DMS114 treated with DMSO at 0.1 percent for 48 hours (cell line): ENCODE data around the gene ANO9.
"Not testable (repeated sequence)": the region's sequence is repeated elsewhere in the genome, so short reads cannot be mapped to it uniquely, and the experiment has no call there.

Experiments used
- DNase-seq: peaks from one replicate; lab custom pipeline; 2025; ENCODE audit not compliant: unreplicated experiment; lab: John Stamatoyannopoulos, UW

Gene ANO9

DNA sequence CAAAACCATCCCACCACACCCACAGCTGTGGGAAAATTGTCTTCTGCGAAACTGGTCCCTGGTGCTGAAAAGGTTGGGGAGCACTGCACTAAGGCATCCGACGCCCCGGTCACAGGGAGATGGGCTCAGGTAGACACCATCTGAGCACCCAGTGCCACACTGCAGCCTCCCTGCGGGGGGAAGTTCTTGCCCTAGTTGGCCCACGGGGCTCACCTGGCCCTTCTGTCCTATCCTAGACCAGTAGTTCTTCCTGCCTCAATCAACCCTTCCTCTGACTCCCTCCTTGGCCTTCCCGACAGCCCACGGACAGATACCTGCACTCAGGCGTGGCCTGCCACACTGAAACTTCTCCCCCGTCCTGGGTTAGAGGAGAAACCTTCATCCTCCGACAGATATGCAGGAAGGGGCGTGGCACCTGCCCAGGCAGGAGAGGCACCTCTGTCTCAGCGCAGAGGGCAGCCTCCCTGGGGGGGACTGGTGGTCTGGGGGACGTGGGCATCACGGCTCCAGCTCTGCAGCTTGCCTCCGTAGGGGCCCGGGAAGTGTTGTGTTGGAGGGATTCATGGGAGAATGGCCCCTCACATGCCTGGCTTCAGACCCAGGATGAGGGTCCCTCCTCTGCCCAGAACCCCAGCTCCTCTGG lies 4.5 kb downstream of the ANO9 start:
- DNase-seq: no peak

DNA sequence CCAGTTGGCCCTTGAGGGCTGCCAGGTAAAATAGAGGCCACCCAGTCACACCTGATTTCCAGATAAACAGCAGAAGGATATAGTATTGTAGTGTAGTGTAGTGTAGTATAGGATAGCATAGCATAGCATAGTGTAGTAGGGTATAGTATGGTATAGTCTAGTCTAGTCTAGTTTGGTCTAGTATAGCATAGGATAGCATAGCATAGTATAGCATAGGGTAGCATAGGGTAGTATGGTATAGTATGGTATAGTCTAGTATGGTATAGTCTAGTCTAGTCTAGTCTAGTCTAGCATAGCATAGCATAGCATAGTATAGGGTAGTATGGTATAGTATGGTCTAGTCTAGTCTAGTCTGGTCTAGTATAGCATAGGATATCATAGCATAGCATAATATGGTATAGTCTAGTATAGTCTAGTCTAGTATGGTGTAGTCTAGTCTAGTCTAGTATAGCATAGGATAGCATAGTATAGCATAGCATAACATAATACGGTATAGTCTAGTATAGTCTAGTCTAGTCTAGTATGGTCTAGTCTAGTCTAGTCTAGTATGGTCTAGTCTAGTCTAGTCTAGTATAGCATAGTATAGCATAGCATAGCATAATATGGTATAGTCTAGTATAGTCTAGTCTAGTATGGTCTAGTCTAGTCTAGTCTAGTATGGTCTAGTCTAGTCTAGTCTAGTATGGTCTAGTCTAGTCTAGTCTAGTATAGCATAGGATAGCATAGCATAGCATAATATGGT lies 6.6 kb downstream of the ANO9 start:
- DNase-seq: not testable (repeated sequence)

- DNase-seq: no peak
Measured at GRCh38 chr11:434496-434895, 7.3 kb downstream of the ANO9 start.

GRCh38 chr11:433641-434040 lies 8.2 kb downstream of the ANO9 start:
- DNase-seq: no peak

- DNase-seq: no peak
Measured at GRCh38 chr11:433111-433510, 8.7 kb downstream of the ANO9 start.

DNA sequence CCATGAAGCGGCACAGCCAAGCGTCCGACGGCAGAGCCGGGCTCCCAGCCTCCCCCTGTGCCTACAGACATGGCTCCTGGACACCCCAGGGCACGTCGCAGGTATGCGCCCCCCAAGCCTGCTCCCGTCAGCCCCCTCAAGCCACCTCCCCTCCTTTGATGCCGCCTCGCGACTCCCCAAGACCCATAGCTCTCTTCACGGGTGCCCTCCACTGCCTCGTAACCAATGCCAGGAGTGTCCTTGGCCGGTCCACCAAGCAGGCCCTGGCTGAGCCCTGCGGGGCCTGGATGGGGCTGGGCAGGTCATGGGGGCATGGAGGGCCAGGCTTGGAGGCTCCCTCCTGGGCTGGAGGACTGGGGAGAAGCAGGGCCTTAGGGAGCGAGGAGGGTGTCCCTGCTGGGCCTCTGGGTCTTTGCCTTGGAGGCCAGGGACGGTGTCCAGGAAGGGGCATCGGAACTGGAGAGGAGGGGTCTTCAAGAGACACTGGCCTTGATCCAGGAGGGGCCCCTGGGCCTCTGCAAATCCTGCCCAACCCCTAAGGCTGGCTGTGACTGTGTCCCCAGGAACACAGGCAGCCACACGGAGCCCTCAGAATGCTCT lies 9.2 kb downstream of the ANO9 start:
- DNase-seq: no peak

DNA sequence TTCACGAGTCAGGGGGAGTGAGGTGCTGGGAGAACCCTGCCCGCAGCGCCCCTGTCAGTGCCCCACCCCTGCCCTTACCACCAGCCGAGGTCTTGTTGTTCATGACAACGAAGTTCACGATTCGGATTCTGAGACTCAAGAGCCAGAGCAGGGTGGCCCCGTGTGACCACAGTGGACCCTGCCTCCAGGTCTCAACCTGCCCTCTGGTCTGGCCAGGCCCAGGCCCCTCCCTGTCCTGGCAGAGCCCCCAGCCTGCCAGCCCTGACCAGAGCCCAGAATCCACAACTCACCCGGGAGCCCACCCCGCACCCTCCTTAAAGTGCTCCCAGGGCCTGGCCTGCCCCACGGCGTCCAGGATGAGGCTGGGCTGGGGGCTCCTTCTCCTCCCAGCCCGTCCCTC lies 9.9 kb downstream of the ANO9 start:
- no peak for DNase-seq

GRCh38 chr11:429931-430456 lies 11.8 kb downstream of the ANO9 start:
- no peak for DNase-seq

GRCh38 chr11:429391-429790 lies 12.4 kb downstream of the ANO9 start:
- DNase-seq: no peak

DNA sequence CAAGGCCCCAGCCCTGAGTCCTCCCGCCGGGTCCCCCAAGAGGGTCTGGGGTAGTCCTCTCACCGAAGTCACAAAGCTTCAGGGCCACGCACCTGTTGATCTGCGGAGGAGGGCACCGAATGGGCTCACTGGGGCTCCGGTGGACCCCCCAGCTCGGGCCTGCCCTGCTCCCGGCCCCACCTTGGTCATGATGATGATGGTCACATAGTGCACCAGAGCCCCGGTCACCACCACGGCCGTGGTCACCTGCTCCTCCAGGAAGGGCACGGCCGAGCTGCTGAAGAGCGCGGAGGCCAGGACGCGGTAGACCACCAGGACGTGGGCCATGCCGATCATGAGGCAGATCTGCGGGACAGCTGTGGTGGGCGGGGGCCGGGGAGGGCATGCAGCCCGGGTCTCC lies 13.5 kb downstream of the ANO9 start:
- no peak for DNase-seq

- DNase-seq: no peak
Measured at GRCh38 chr11:426851-427250, 15.0 kb downstream of the ANO9 start.

- DNase-seq: no peak
Measured at GRCh38 chr11:425301-425700, 16.5 kb downstream of the ANO9 start.

DNA sequence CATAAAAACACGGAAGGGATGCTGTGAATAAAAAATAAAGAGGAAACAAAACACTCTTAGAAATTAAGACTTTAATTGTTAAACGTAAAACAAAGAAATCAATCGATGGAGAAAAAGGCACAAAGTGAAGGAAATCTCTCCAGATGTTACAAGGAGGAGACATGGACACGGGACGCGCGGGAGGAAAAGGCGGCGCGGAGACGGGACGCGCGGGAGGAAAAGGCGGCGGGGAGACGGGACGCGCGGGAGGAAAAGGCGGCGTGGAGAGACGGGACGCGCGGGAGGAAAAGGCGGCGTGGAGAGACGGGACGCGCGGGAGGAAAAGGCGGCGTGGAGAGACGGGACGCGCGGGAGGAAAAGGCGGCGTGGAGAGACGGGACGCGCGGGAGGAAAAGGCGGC lies 17.0 kb downstream of the ANO9 start:
- DNase-seq: not testable (repeated sequence)

DNA sequence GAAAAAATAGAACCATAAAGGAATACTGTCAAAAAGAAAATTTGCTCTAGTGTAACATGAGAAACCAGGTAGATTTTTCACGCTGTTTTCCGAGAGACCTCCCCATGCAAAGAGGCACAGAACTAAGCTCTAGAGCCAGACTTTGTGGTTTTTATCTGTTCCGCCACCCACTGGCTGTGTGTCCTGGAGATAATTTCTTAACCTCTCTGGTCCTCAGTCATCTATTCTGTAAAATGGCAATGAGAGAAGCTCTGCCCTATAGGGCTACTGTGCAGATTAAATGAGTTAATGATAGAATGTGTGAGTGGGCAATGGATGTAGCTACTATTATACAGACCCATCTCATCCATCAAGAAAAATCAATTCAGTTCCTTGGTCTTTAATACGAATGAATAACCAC lies 17.6 kb downstream of the ANO9 start:
- DNase-seq: no peak

DNA sequence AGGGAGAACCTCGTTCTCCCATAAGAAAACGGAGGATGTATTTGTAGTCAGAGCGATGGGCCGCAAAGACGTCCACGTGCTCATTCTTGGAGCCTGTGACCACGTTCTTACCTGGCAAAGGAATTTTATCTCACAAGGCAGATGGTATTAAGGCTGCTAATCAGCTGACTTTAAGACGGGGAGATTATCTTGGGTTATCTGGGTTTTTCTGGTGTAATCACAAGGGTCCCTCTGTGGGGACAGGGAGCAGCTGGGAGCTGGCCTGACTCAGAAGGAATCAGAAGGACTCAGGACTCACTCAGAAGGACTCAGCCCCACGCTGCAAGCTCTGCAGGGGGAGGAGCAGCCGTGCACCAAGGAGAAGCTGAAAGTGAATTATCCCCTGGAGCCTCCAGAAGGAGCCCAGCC lies 19.6 kb downstream of the ANO9 start:
- DNase-seq: no peak

- no peak for DNase-seq
Measured at GRCh38 chr11:420911-421321, 20.9 kb downstream of the ANO9 start.

GRCh38 chr11:420054-420910 lies 21.5 kb downstream of the ANO9 start:
- no peak for DNase-seq

DNA sequence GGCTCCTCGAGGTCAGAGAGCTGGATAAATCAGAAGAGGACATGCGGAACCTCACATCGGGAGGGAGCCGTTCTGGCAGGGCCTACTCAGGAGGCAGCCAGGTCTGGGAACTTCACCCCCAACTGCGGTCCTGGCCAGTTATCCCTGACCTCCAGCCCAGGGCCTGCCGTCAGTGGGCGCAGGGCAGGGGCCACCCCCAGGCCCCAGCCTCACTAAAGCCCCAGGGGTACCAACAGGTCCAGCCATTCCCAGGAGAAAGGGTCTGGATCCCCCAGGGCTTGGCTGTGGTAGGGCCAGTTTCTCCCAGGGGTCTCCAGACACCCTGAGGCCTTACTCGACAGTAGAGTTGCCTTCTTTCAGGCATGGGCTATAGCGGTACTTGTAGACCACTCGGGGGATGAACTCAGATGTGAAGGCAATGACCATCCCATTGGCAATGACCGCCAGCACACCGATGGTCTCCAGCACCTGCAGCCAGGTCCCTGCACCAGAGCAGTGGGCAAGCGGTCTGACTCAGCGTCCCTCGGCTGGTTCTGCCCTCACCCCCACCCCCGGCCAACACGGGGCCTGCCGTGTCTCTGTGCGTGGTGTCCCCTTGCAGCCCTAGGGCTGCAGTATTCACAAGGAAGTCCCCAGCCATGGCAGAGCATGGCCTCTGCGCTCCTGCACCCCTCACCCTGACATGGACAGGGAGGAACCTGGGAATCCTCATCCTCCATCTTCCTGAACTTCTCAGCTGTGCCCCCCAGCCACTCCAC lies 22.4 kb downstream of the ANO9 start:
- DNase-seq: no peak

- no peak for DNase-seq
Measured at GRCh38 chr11:418343-419247, 23.2 kb downstream of the ANO9 start.
